Loucy (cell line): ENCODE data around the gene TXNL1.

Experiments
- H2AFZ ChIP-seq: fragments of 200-600 bp; sonication (generic); 2 replicates; pipeline ENCODE4 v1.6.0; 2016; ENCODE audit warnings: antibody characterized with exemption, mild to moderate bottlenecking, low read length, moderate library complexity
- H3F3A ChIP-seq: fragments of 200-600 bp; 2 replicates; pipeline ENCODE4 v1.6.0; 2016; ENCODE audit warnings: antibody characterized with exemption, low read depth, mild to moderate bottlenecking
- H3K27me3 ChIP-seq: fragments of 200-600 bp; sonication (generic); 2 replicates; pipeline ENCODE4 v1.6.1; 2014; ENCODE audit warnings: low read length, mild to moderate bottlenecking; ENCODE audit not compliant: insufficient read depth, poor library complexity, severe bottlenecking
- H3K36me3 ChIP-seq: fragments of 200-600 bp; sonication (generic); 2 replicates; pipeline ENCODE4 v1.6.1; 2016; ENCODE audit warnings: low read length; ENCODE audit not compliant: insufficient read depth
- H3K4me1 ChIP-seq: fragments of 200-600 bp; sonication (generic); 2 replicates; pipeline ENCODE4 v1.5.1; 2014; ENCODE audit warnings: low read length, mild to moderate bottlenecking; ENCODE audit not compliant: insufficient read depth, poor library complexity, severe bottlenecking
- H3K4me2 ChIP-seq: fragments of 200-600 bp; sonication (generic); 2 replicates; pipeline ENCODE4 v1.6.0; 2014; ENCODE audit warnings: antibody characterized with exemption, low read length, low read depth, mild to moderate bottlenecking; ENCODE audit not compliant: poor library complexity, severe bottlenecking
- H3K4me3 ChIP-seq: fragments of 200-600 bp; sonication (generic); 2 replicates; pipeline ENCODE4 v1.5.1; 2014; ENCODE audit warnings: low read length, mild to moderate bottlenecking, mixed read lengths; ENCODE audit not compliant: poor library complexity, severe bottlenecking
- H3K79me2 ChIP-seq: fragments of 200-600 bp; sonication (generic); 2 replicates; pipeline ENCODE4 v1.6.1; 2014; ENCODE audit warnings: low read length; ENCODE audit not compliant: insufficient read depth
- H3K9ac ChIP-seq: fragments of 200-600 bp; sonication (generic); 2 replicates; pipeline ENCODE4 v1.6.0; 2014; ENCODE audit warnings: mild to moderate bottlenecking, low read depth, low read length, moderate library complexity; ENCODE audit not compliant: poor library complexity, severe bottlenecking
- H3K9me2 ChIP-seq: fragments of 200-600 bp; sonication (generic); replicated peaks from 2 replicates; pipeline ENCODE4 v1.6.1; 2016; ENCODE audit warnings: low read depth, low read length, mixed read lengths
- H3K9me3 ChIP-seq: fragments of 200-600 bp; sonication (generic); 2 replicates; pipeline ENCODE4 v1.6.1; 2014; ENCODE audit warnings: mild to moderate bottlenecking, antibody characterized with exemption, low read length, low read depth; ENCODE audit not compliant: insufficient read depth
- H4K20me1 ChIP-seq: fragments of 200-600 bp; sonication (generic); 2 replicates; pipeline ENCODE4 v1.6.0; 2014; ENCODE audit warnings: antibody characterized with exemption, low read length, mild to moderate bottlenecking; ENCODE audit not compliant: insufficient read depth, poor library complexity, severe bottlenecking
- CTCF ChIP-seq: fragments of 200-600 bp; sonication (generic); conservative IDR thresholded peaks from 2 replicates; pipeline ENCODE4 v1.5.1; 2014; ENCODE audit warnings: mild to moderate bottlenecking, antibody characterized with exemption, low read length
- EZH2phosphoT487 ChIP-seq: fragments of 200-600 bp; IDR thresholded peaks from 2 replicates; pipeline ENCODE4 v1.6.1; 2018; ENCODE audit warnings: antibody characterized with exemption, mild to moderate bottlenecking, moderate library complexity, borderline replicate concordance

TXNL1 gene

GRCh38 chr18:56649996-56650395, 11.6 kb upstream of the TXNL1 start:
- no peak overlapping the region for H3K9ac ChIP-seq
- no peaks in the 10 kb centered on the region for H3K36me3 ChIP-seq
- H3K4me1 ChIP-seq = peaks cover 47% of the 10 kb centered on the region
- H2AFZ ChIP-seq = no peak overlapping the region
- H3K9me2 ChIP-seq = no peaks in the 10 kb centered on the region
- H3F3A ChIP-seq = no peaks in the 10 kb centered on the region
- no peaks in the 10 kb centered on the region for H3K9me3 ChIP-seq
- TF ChIP-seq CTCF (no peak), EZH2phosphoT487 (no peak)
- H3K4me3 ChIP-seq = peak overlapping the region; percentile 78
- no peaks in the 10 kb centered on the region for H3K27me3 ChIP-seq
- peaks cover 3% of the 10 kb centered on the region for H4K20me1 ChIP-seq
- peaks cover 22% of the 10 kb centered on the region for H3K79me2 ChIP-seq
- H3K4me2 ChIP-seq = peak overlapping the region; percentile 81

GRCh38 chr18:56647951-56648893, 9.8 kb upstream of the TXNL1 start:
- peaks cover 3% of the 10 kb centered on the region for H4K20me1 ChIP-seq
- H3K4me2 ChIP-seq = no peak overlapping the region
- H3K9me3 ChIP-seq = no peaks in the 10 kb centered on the region
- H3K9me2 ChIP-seq = no peaks in the 10 kb centered on the region
- TF ChIP-seq EZH2phosphoT487 = no peak
- no peak for TF ChIP-seq CTCF
- 0 out of 2 replicates have a peak overlapping the region, but pooled peaks have one; percentile 11 for H2AFZ ChIP-seq
- no peaks in the 10 kb centered on the region for H3K27me3 ChIP-seq
- peaks cover 15% of the 10 kb centered on the region for H3K79me2 ChIP-seq
- no peak overlapping the region for H3K9ac ChIP-seq
- H3K4me3 ChIP-seq = no peak overlapping the region
- H3K4me1 ChIP-seq = peaks cover 36% of the 10 kb centered on the region
- no peaks in the 10 kb centered on the region for H3K36me3 ChIP-seq
- H3F3A ChIP-seq = no peaks in the 10 kb centered on the region

GRCh38 chr18:56647071-56647470, 8.7 kb upstream of the TXNL1 start:
- Histone ChIP-seq H4K20me1 (peaks cover under 1% of the 10 kb centered on the region), H3K79me2 (peaks cover 8% of the 10 kb centered on the region), H3F3A (no peaks in the 10 kb centered on the region), H3K4me3 (no peak overlapping the region), H2AFZ (no peak overlapping the region), H3K4me1 (peaks cover 26% of the 10 kb centered on the region), H3K9me3 (no peaks in the 10 kb centered on the region), H3K4me2 (no peak overlapping the region), H3K27me3 (peaks cover 5% of the 10 kb centered on the region), H3K36me3 (no peaks in the 10 kb centered on the region), H3K9me2 (no peaks in the 10 kb centered on the region), H3K9ac (no peak overlapping the region)
- TF ChIP-seq EZH2phosphoT487 (no peak), CTCF (no peak)
